ENCODE measurements around the gene RPL15. TPM values are rescaled to one million over a fixed set of nuclear protein-coding genes. Genes with fewer than 3 reads are reported as not detected.

Gene RPL15
- total and polyA plus RNA-seq, 4 donors = 604 to 1,364 (median 1,055) TPM

DNA sequence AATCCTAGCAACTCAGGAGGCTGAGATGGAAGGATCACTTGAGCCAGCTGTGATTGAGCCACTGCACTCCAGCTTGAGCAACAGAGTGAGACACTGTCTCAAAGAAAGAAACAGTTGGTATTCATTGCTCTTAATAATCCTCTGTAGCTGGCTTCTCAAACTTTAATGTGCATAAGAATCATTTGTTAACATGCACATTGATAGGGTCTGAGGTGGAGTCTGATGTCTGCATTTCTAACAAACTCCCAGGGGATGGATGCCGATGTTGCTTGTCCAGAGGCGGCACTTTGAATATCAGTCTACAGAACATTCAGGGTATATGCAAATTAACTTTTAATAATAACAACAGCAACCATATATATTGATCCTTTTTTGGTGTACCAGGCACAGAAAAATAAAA is 40.0 kb upstream of the RPL15 start:
- Histone ChIP-seq H3K27ac (ENCODE audit: low read depth in 1 of 2, low read length in 2 of 2) (no peak overlapping the region), H3K27me3 (ENCODE audit: control insufficient read depth in 4 of 4, insufficient read depth in 4 of 4, low read length in 3 of 4) (no peaks in the 10 kb centered on the region), H3K4me1 (ENCODE audit: control insufficient read depth in 4 of 4, insufficient read depth in 4 of 4, low read length in 3 of 4) (peaks cover 0 to 13% (median 1%) of the 10 kb centered on the region in 4 donors), H3K36me3 (ENCODE audit: control insufficient read depth in 4 of 4, insufficient read depth in 3 of 4, low read depth in 1 of 4, low read length in 3 of 4) (no peaks in the 10 kb centered on the region), H3K9me3 (ENCODE audit: control insufficient read depth in 4 of 4, low read length in 3 of 4) (no peaks in the 10 kb centered on the region), H3K4me3 (ENCODE audit: low read depth in 1 of 3, low read length in 3 of 3) (no peak overlapping the region), H3K9ac (ENCODE audit: low read depth in 1 of 2, low read length in 2 of 2) (no peak overlapping the region)
- 96% methylated on average over 2 of the region's 2 CpGs for WGBS
- DNase-seq (ENCODE audit: low spot score) = no peak
- TF ChIP-seq JUND (IDR thresholded peaks at IDR 0.05) (no peak), FOXA2 (IDR thresholded peaks at IDR 0.05) (no peak)
- TF ChIP-seq, protein P1, sequence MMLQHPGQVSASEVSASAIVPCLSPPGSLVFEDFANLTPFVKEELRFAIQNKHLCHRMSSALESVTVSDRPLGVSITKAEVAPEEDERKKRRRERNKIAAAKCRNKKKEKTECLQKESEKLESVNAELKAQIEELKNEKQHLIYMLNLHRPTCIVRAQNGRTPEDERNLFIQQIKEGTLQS (IDR thresholded peaks at IDR 0.05) = no peak

DNA sequence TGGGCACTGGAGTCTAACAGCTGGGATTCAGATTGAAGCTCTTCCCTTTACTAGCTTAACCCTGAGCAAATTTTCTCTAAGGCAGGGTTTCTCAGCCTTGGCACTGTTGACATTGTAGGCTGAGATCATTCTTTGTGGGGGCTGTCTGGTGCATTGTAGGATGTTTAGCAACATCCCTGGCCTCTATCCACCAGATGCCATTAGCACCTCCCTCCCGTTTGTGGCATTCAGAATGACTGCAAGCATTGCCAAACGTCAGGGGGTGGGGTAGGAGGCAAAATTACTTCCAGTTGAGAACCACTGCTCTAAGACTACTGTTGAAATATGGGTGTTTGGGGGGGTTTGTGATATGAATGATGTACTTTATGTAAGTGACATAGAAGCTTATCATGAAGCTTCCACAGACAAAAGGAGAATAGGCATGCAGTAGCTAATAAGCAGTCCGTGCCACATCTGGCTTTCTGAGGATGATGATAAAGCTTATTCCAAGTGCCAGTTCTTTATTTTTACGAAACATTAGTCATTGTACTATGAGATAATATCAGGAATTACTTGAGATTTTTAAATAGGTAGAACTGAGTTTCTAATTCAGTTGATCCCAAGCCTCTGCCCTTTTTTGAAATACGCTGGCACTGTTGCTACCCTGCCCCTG is 39.5 kb upstream of the RPL15 start:
- 65% methylated on average over 5 of the region's 5 CpGs for WGBS
- Histone ChIP-seq H3K27me3 (ENCODE audit: control insufficient read depth in 4 of 4, insufficient read depth in 4 of 4, low read length in 3 of 4) (no peaks in the 10 kb centered on the region), H3K9me3 (ENCODE audit: control insufficient read depth in 4 of 4, low read length in 3 of 4) (no peaks in the 10 kb centered on the region), H3K36me3 (ENCODE audit: control insufficient read depth in 4 of 4, insufficient read depth in 3 of 4, low read depth in 1 of 4, low read length in 3 of 4) (no peaks in the 10 kb centered on the region), H3K27ac (ENCODE audit: low read depth in 1 of 2, low read length in 2 of 2) (no peak overlapping the region), H3K4me3 (ENCODE audit: low read depth in 1 of 3, low read length in 3 of 3) (no peak overlapping the region), H3K9ac (ENCODE audit: low read depth in 1 of 2, low read length in 2 of 2) (no peak overlapping the region), H3K4me1 (ENCODE audit: control insufficient read depth in 4 of 4, insufficient read depth in 4 of 4, low read length in 3 of 4) (peaks cover 0 to 13% (median 1%) of the 10 kb centered on the region in 4 donors)
- DNase-seq (ENCODE audit: low spot score) = no peak
- TF ChIP-seq NR2F2 (IDR thresholded peaks at IDR 0.05) = no peak
- TF ChIP-seq, protein P1 (IDR thresholded peaks at IDR 0.05) = no peak
- TF ChIP-seq, protein P2, sequence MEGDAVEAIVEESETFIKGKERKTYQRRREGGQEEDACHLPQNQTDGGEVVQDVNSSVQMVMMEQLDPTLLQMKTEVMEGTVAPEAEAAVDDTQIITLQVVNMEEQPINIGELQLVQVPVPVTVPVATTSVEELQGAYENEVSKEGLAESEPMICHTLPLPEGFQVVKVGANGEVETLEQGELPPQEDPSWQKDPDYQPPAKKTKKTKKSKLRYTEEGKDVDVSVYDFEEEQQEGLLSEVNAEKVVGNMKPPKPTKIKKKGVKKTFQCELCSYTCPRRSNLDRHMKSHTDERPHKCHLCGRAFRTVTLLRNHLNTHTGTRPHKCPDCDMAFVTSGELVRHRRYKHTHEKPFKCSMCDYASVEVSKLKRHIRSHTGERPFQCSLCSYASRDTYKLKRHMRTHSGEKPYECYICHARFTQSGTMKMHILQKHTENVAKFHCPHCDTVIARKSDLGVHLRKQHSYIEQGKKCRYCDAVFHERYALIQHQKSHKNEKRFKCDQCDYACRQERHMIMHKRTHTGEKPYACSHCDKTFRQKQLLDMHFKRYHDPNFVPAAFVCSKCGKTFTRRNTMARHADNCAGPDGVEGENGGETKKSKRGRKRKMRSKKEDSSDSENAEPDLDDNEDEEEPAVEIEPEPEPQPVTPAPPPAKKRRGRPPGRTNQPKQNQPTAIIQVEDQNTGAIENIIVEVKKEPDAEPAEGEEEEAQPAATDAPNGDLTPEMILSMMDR (IDR thresholded peaks at IDR 0.05; ENCODE audit: low read depth, low read length, missing input control) = no peak
- TF ChIP-seq HNF4A (conservative IDR thresholded peaks at IDR 0.05) = no peak
- TF ChIP-seq RXRA (IDR thresholded peaks at IDR 0.05) = no peak
- no peak for TF ChIP-seq RAD21 (IDR thresholded peaks at IDR 0.05)
- TF ChIP-seq GABPA (IDR thresholded peaks at IDR 0.05 in 1 of 2, conservative IDR thresholded peaks at IDR 0.05 in 1 of 2) = no peak

DNA sequence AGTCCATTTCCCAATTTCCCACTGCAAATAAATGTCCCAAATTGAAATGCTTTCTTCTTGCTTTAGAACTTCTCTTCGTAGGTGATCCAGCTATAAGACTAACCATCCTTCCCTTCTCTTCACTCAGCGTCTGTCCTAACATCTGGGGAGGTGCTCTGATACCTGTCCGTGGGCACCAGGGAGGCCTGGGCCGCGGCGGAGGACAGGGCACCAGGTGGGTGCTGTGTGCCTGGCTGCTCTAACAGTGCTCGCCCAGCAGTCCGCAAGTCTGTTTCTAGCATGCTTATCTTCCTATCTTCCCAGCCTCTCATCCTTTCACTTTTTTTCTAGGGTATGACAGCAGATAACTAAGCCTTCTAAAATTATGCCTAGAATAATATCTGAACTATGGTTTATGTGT is 37.4 kb upstream of the RPL15 start:
- Histone ChIP-seq H3K9me3 (ENCODE audit: control insufficient read depth in 4 of 4, low read length in 3 of 4) (no peaks in the 10 kb centered on the region), H3K27ac (ENCODE audit: low read depth in 1 of 2, low read length in 2 of 2) (no peak overlapping the region), H3K9ac (ENCODE audit: low read depth in 1 of 2, low read length in 2 of 2) (no peak overlapping the region), H3K4me3 (ENCODE audit: low read depth in 1 of 3, low read length in 3 of 3) (no peak overlapping the region), H3K36me3 (ENCODE audit: control insufficient read depth in 4 of 4, insufficient read depth in 3 of 4, low read depth in 1 of 4, low read length in 3 of 4) (no peaks in the 10 kb centered on the region), H3K27me3 (ENCODE audit: control insufficient read depth in 4 of 4, insufficient read depth in 4 of 4, low read length in 3 of 4) (no peaks in the 10 kb centered on the region), H3K4me1 (ENCODE audit: control insufficient read depth in 4 of 4, insufficient read depth in 4 of 4, low read length in 3 of 4) (peaks cover 0 to 10% (median 1%) of the 10 kb centered on the region in 4 donors)
- DNase-seq (ENCODE audit: low spot score) = no peak
- 98% methylated on average over 8 of the region's 8 CpGs for WGBS
- TF ChIP-seq YY1 (IDR thresholded peaks at IDR 0.05) (no peak), SP1 (IDR thresholded peaks at IDR 0.05) (no peak), RAD21 (IDR thresholded peaks at IDR 0.05) (no peak), TAF1 (conservative IDR thresholded peaks at IDR 0.05) (no peak), HNF4A (conservative IDR thresholded peaks at IDR 0.05) (no peak), JUND (IDR thresholded peaks at IDR 0.05) (no peak), NR2F2 (IDR thresholded peaks at IDR 0.05) (no peak), RXRA (IDR thresholded peaks at IDR 0.05) (no peak), FOXA2 (IDR thresholded peaks at IDR 0.05) (no peak)
- TF ChIP-seq, protein P1 (IDR thresholded peaks at IDR 0.05) = no peak
- TF ChIP-seq, protein P3, sequence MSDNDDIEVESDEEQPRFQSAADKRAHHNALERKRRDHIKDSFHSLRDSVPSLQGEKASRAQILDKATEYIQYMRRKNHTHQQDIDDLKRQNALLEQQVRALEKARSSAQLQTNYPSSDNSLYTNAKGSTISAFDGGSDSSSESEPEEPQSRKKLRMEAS (IDR thresholded peaks at IDR 0.05) = no peak
- TF ChIP-seq, protein P4, sequence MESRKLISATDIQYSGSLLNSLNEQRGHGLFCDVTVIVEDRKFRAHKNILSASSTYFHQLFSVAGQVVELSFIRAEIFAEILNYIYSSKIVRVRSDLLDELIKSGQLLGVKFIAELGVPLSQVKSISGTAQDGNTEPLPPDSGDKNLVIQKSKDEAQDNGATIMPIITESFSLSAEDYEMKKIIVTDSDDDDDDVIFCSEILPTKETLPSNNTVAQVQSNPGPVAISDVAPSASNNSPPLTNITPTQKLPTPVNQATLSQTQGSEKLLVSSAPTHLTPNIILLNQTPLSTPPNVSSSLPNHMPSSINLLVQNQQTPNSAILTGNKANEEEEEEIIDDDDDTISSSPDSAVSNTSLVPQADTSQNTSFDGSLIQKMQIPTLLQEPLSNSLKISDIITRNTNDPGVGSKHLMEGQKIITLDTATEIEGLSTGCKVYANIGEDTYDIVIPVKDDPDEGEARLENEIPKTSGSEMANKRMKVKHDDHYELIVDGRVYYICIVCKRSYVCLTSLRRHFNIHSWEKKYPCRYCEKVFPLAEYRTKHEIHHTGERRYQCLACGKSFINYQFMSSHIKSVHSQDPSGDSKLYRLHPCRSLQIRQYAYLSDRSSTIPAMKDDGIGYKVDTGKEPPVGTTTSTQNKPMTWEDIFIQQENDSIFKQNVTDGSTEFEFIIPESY (IDR thresholded peaks at IDR 0.05) = no peak
- TF ChIP-seq, protein P5, sequence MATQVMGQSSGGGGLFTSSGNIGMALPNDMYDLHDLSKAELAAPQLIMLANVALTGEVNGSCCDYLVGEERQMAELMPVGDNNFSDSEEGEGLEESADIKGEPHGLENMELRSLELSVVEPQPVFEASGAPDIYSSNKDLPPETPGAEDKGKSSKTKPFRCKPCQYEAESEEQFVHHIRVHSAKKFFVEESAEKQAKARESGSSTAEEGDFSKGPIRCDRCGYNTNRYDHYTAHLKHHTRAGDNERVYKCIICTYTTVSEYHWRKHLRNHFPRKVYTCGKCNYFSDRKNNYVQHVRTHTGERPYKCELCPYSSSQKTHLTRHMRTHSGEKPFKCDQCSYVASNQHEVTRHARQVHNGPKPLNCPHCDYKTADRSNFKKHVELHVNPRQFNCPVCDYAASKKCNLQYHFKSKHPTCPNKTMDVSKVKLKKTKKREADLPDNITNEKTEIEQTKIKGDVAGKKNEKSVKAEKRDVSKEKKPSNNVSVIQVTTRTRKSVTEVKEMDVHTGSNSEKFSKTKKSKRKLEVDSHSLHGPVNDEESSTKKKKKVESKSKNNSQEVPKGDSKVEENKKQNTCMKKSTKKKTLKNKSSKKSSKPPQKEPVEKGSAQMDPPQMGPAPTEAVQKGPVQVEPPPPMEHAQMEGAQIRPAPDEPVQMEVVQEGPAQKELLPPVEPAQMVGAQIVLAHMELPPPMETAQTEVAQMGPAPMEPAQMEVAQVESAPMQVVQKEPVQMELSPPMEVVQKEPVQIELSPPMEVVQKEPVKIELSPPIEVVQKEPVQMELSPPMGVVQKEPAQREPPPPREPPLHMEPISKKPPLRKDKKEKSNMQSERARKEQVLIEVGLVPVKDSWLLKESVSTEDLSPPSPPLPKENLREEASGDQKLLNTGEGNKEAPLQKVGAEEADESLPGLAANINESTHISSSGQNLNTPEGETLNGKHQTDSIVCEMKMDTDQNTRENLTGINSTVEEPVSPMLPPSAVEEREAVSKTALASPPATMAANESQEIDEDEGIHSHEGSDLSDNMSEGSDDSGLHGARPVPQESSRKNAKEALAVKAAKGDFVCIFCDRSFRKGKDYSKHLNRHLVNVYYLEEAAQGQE (IDR thresholded peaks at IDR 0.05) = no peak
- TF ChIP-seq, protein P2 (IDR thresholded peaks at IDR 0.05; ENCODE audit: low read depth, low read length, missing input control) = no peak

All from liver (tissue), 9 donors.